HepG2 (cell line): Measurements from ENCODE around the gene C14orf119. TPM values are rescaled to one million over a fixed set of nuclear protein-coding genes. Genes with fewer than 3 reads are reported as not detected.
A peak's percentile ranks its signal among the peaks of the same experiment; 100 is the strongest.

ENCODE experiments used
- ATRX ChIP-seq: sonication (generic); formaldehyde crosslinking; IDR thresholded peaks from 2 replicates; pipeline ENCODE4 v1.4.0; 2020; ENCODE audit warnings: missing genetic modification reagents, borderline replicate concordance
- CERS6 ChIP-seq: sonication (generic); formaldehyde crosslinking; IDR thresholded peaks from 2 replicates; pipeline ENCODE4 v1.5.0; 2020; ENCODE audit warnings: missing genetic modification reagents
- CREBL2 ChIP-seq: sonication (generic); formaldehyde crosslinking; IDR thresholded peaks from 2 replicates; pipeline ENCODE4 v1.8.1; 2023; ENCODE audit warnings: missing genetic modification reagents, mild to moderate bottlenecking, borderline replicate concordance
- FOXK1 ChIP-seq: sonication (generic); formaldehyde crosslinking; IDR thresholded peaks from 2 replicates; pipeline ENCODE4 v1.4.0; 2020; ENCODE audit warnings: low read depth, missing genetic modification reagents, borderline replicate concordance
- HHEX ChIP-seq: IDR thresholded peaks from 2 replicates; pipeline ENCODE4 v1.6.1; 2016; ENCODE audit warnings: control low read depth
- HMGXB4 ChIP-seq, 2 experiments: sonication (generic) in 1 of 2; formaldehyde crosslinking in 1 of 2; IDR thresholded peaks; 2 replicates each; pipeline versions ENCODE4 v1.4.0 to v1.6.1; 2018 to 2020; ENCODE audit warnings: missing genetic modification reagents in 2 of 2, borderline replicate concordance in 1 of 2, low read depth in 1 of 2, mild to moderate bottlenecking in 1 of 2, missing biosample characterization in 1 of 2
- ISX ChIP-seq: sonication (generic); formaldehyde crosslinking; conservative IDR thresholded peaks from 2 replicates; pipeline ENCODE4 v1.5.0; 2020; ENCODE audit warnings: missing genetic modification reagents
- KLF16 ChIP-seq, 2 experiments: sonication (generic) in 1 of 2; formaldehyde crosslinking in 1 of 2; IDR thresholded peaks; 2 replicates each; pipeline versions ENCODE4 v1.6.1 to v1.8.0; 2016 to 2023; ENCODE audit warnings: missing genetic modification reagents in 2 of 2, missing compliant biosample characterization in 1 of 2
- NFYC ChIP-seq: IDR thresholded peaks from 2 replicates; pipeline ENCODE4 v1.6.1; 2016; ENCODE audit warnings: missing genetic modification reagents, missing compliant biosample characterization
- REPIN1 ChIP-seq: sonication (generic); formaldehyde crosslinking; IDR thresholded peaks from 2 replicates; pipeline ENCODE4 v1.8.0; 2022; ENCODE audit warnings: missing genetic modification reagents, low read depth, mild to moderate bottlenecking, borderline replicate concordance
- SAP130 ChIP-seq: IDR thresholded peaks from 2 replicates; pipeline ENCODE4 v1.6.1; 2016; ENCODE audit warnings: low read depth
- SIX1 ChIP-seq: sonication (generic); formaldehyde crosslinking; IDR thresholded peaks from 2 replicates; pipeline ENCODE4 v1.4.0; 2020; ENCODE audit warnings: missing genetic modification reagents, borderline replicate concordance
- SRF ChIP-seq: IDR thresholded peaks from 2 replicates; pipeline ENCODE4 v1.6.1; 2011; ENCODE audit warnings: mild to moderate bottlenecking, low read depth, low read length, moderate library complexity
- TCF7L2 ChIP-seq: IDR thresholded peaks from 2 replicates; pipeline ENCODE4 v1.6.1; 2011; ENCODE audit warnings: mild to moderate bottlenecking, low read depth, low read length, moderate library complexity
- WIZ ChIP-seq: sonication (generic); formaldehyde crosslinking; IDR thresholded peaks from 2 replicates; pipeline ENCODE4 v1.5.1; 2020; ENCODE audit warnings: mild to moderate bottlenecking, missing genetic modification reagents
- ZNF121 ChIP-seq: sonication (generic); formaldehyde crosslinking; IDR thresholded peaks from 2 replicates; pipeline ENCODE4 v1.5.0; 2020; ENCODE audit warnings: mild to moderate bottlenecking, missing genetic modification reagents
- ZNF160 ChIP-seq: sonication (generic); formaldehyde crosslinking; IDR thresholded peaks from 2 replicates; pipeline ENCODE4 v1.8.0; 2022; ENCODE audit warnings: mild to moderate bottlenecking, inconsistent platforms, missing genetic modification reagents
- ZNF34 ChIP-seq: sonication (generic); formaldehyde crosslinking; IDR thresholded peaks from 2 replicates; pipeline ENCODE4 v1.4.0; 2020; ENCODE audit warnings: mild to moderate bottlenecking, missing genetic modification reagents, borderline replicate concordance
- ZNF430 ChIP-seq: sonication (generic); formaldehyde crosslinking; IDR thresholded peaks from 2 replicates; pipeline ENCODE4 v1.9.0; 2021; ENCODE audit warnings: mild to moderate bottlenecking, missing genetic modification reagents
- ZNF44 ChIP-seq: sonication (generic); formaldehyde crosslinking; IDR thresholded peaks from 2 replicates; pipeline ENCODE4 v1.5.1; 2020; ENCODE audit warnings: mild to moderate bottlenecking, missing genetic modification reagents
- ZNF510 ChIP-seq: sonication (generic); formaldehyde crosslinking; IDR thresholded peaks from 2 replicates; pipeline ENCODE4 v1.4.0; 2020; ENCODE audit warnings: low read depth, mild to moderate bottlenecking, missing genetic modification reagents
- ZNF547 ChIP-seq: sonication (generic); formaldehyde crosslinking; IDR thresholded peaks from 2 replicates; pipeline ENCODE4 v1.5.1; 2020; ENCODE audit warnings: mild to moderate bottlenecking, missing genetic modification reagents
- ZNF562 ChIP-seq: sonication (generic); formaldehyde crosslinking; IDR thresholded peaks from 2 replicates; pipeline ENCODE4 v1.8.0; 2022; ENCODE audit warnings: missing genetic modification reagents, borderline replicate concordance
- ZNF572 ChIP-seq: sonication (generic); formaldehyde crosslinking; IDR thresholded peaks from 2 replicates; pipeline ENCODE4 v1.5.1; 2020; ENCODE audit warnings: mild to moderate bottlenecking, missing genetic modification reagents
- ZNF720 ChIP-seq: sonication (generic); formaldehyde crosslinking; IDR thresholded peaks from 2 replicates; pipeline ENCODE4 v1.4.0; 2020; ENCODE audit warnings: missing genetic modification reagents
- ZNF772 ChIP-seq: sonication (generic); formaldehyde crosslinking; IDR thresholded peaks from 2 replicates; pipeline ENCODE4 v1.5.0; 2020; ENCODE audit warnings: mild to moderate bottlenecking, missing genetic modification reagents
- ZNF776 ChIP-seq: sonication (generic); formaldehyde crosslinking; IDR thresholded peaks from 2 replicates; pipeline ENCODE4 v1.4.0; 2020; ENCODE audit warnings: mild to moderate bottlenecking, missing genetic modification reagents
- polyA plus RNA-seq, 8 experiments: library from polyadenylated mRNA; depleted of rRNA in 3 of 8; stranded (reverse) in 7 of 8; unstranded in 1 of 8; fragments of >200 nt; fragmentation: Illumina TruSeq in 4 of 8; extraction: Trizol in 4 of 8; gene quantifications; 2 replicates each; pipeline versions ENCODE4 v1.2.1 to v1.2.3, GENCODE V29; 2011 to 2016; ENCODE audit warnings: low read depth in 4 of 8, missing spikeins in 1 of 8, mixed read lengths in 1 of 8; ENCODE audit not compliant: insufficient read depth in 1 of 8
- total RNA-seq, 5 experiments: library from RNA; depleted of rRNA; stranded (reverse); fragments of >200 nt; fragmentation: Illumina TruSeq; extraction: Trizol; gene quantifications; 2 replicates each; pipeline ENCODE4 v1.2.3, GENCODE V29; 2016; ENCODE audit warnings: low read depth in 1 of 5

The C14orf119 gene
- total and polyA plus RNA-seq, 2 of the 13 experiments (the other 11 are each of a cell fraction or from before 2014, with no cell fraction given) = 117 to 206 TPM

- TF ChIP-seq ZNF562 (CRISPR knock-in tag) (no peak), ZNF34 (CRISPR knock-in tag) (no peak; the same call in 1 of the 2 replicates), ZNF44 (CRISPR knock-in tag) (peak; percentile 64; the same call in 1 of the 2 replicates), TCF7L2 (no peak), CREBL2 (CRISPR knock-in tag) (no peak), NFYC (CRISPR knock-in tag) (peak; percentile 84), REPIN1 (peak; percentile 38; the same call in 1 of the 2 replicates), ZNF720 (CRISPR knock-in tag) (no peak; the same call in 1 of the 2 replicates), SAP130 (CRISPR knock-in tag) (peak; percentile 94), SIX1 (CRISPR knock-in tag) (no peak), ISX (CRISPR knock-in tag) (0 out of 2 replicates have a peak, but pooled peaks have one; percentile 76), ZNF510 (peak; percentile 19; the same call in 1 of the 2 replicates), WIZ (CRISPR knock-in tag) (peak; percentile 93; the same call in 1 of the 2 replicates), ZNF772 (no peak; the same call in 1 of the 2 replicates), HHEX (peak; percentile 48; the same call in 1 of the 2 replicates), ZNF776 (CRISPR knock-in tag) (no peak), ZNF160 (CRISPR knock-in tag) (no peak; the same call in none of the 2 replicates), SRF (peak; percentile 89), ZNF121 (CRISPR knock-in tag) (no peak; the same call in 1 of the 2 replicates), ZNF430 (CRISPR knock-in tag) (no peak), ZNF572 (CRISPR knock-in tag) (peak; percentile 82; the same call in 1 of the 2 replicates), KLF16 (CRISPR knock-in tag; IDR thresholded peaks at IDR 0.05) (no peak), CERS6 (CRISPR knock-in tag) (no peak), FOXK1 (CRISPR knock-in tag) (peak; percentile 51; the same call in 1 of the 2 replicates), ATRX (CRISPR knock-in tag) (no peak; the same call in 1 of the 2 replicates), HMGXB4 (CRISPR knock-in tag; IDR thresholded peaks at IDR 0.05; ENCODE audit: borderline replicate concordance in 1 of 2, low read depth in 1 of 2) (peak in 1 of 2 experiments; percentile 4; a peak in 3 of 4 replicates), ZNF547 (peak; percentile 22)
Measured at GRCh38 chr14:23095196-23096108, at the start of gene C14orf119 (continued).
